Kidney epithelial cell (primary cell): ENCODE results near the gene SMYD5. TPM values are rescaled to one million over a fixed set of nuclear protein-coding genes. Genes with fewer than 3 reads are reported as not detected.

Experiments used
- DNase-seq: peaks from one replicate; pipeline ENCODE4 v3.0.0-alpha.2; 2010; ENCODE audit warnings: low read depth
- H3K27me3 ChIP-seq: 2 replicates; pipeline ENCODE4 v1.6.0; 2011; ENCODE audit warnings: low read length; ENCODE audit not compliant: control insufficient read depth, insufficient read depth
- H3K36me3 ChIP-seq: 2 replicates; pipeline ENCODE4 v1.5.1; 2011; ENCODE audit warnings: low read length; ENCODE audit not compliant: control insufficient read depth, insufficient read depth
- H3K4me3 ChIP-seq: 2 replicates; pipeline ENCODE4 v1.5.1; 2011; ENCODE audit warnings: low read depth, mild to moderate bottlenecking, control low read depth, low read length
- total RNA-seq: library from RNA; depleted of rRNA; stranded (reverse); fragments of >200 nt; gene quantifications from 2 replicates; pipeline ENCODE4 v1.2.3, GENCODE V29; 2015
- TF ChIP-seq, protein P1 (sequence below): IDR thresholded peaks from 2 replicates; pipeline ENCODE4 v1.5.1; 2011; ENCODE audit warnings: mild to moderate bottlenecking, moderate library complexity, low read length, control low read depth, inconsistent platforms; ENCODE audit not compliant: insufficient read depth, poor library complexity, severe bottlenecking

Gene SMYD5
- total RNA-seq, 1 donor from 2014 or later = 30.2 TPM

GRCh38 chr2:73239776-73240175 is 25.7 kb downstream of the SMYD5 start:
- DNase-seq = no peak
- TF ChIP-seq, protein P1, sequence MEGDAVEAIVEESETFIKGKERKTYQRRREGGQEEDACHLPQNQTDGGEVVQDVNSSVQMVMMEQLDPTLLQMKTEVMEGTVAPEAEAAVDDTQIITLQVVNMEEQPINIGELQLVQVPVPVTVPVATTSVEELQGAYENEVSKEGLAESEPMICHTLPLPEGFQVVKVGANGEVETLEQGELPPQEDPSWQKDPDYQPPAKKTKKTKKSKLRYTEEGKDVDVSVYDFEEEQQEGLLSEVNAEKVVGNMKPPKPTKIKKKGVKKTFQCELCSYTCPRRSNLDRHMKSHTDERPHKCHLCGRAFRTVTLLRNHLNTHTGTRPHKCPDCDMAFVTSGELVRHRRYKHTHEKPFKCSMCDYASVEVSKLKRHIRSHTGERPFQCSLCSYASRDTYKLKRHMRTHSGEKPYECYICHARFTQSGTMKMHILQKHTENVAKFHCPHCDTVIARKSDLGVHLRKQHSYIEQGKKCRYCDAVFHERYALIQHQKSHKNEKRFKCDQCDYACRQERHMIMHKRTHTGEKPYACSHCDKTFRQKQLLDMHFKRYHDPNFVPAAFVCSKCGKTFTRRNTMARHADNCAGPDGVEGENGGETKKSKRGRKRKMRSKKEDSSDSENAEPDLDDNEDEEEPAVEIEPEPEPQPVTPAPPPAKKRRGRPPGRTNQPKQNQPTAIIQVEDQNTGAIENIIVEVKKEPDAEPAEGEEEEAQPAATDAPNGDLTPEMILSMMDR = no peak
- no peaks in the 10 kb centered on the region for H3K27me3 ChIP-seq
- H3K4me3 ChIP-seq = no peak overlapping the region
- no peaks in the 10 kb centered on the region for H3K36me3 ChIP-seq

- peak; percentile 48 for DNase-seq
- TF ChIP-seq, protein P1 = no peak
- no peak overlapping the region for H3K4me3 ChIP-seq
- no peaks in the 10 kb centered on the region for H3K27me3 ChIP-seq
- peaks cover 3% of the 10 kb centered on the region for H3K36me3 ChIP-seq
Observed at GRCh38 chr2:73243884-73244570, 30.0 kb downstream of the SMYD5 start.

DNA sequence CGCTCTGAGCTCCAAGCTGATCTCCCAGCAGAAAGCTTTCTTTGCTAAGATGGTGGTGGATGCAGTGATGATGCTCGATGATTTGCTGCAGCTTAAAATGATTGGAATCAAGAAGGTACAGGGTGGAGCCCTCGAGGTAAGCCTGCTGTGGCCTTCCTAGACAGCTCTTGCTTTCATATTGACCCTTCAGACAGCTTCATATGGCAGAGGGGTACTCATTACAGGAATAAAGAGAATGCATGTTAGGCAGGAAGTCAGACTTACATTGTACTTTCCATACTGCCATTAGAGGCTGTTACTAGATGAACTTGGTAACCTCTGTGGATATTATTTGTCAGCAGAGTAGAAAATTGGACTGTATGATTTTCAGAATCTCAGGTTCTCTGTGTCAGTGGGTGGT is 30.5 kb downstream of the SMYD5 start:
- Histone ChIP-seq H3K36me3 (peaks cover 3% of the 10 kb centered on the region), H3K4me3 (no peak overlapping the region), H3K27me3 (no peaks in the 10 kb centered on the region)
- no peak for DNase-seq
- TF ChIP-seq, protein P1 = no peak

DNA sequence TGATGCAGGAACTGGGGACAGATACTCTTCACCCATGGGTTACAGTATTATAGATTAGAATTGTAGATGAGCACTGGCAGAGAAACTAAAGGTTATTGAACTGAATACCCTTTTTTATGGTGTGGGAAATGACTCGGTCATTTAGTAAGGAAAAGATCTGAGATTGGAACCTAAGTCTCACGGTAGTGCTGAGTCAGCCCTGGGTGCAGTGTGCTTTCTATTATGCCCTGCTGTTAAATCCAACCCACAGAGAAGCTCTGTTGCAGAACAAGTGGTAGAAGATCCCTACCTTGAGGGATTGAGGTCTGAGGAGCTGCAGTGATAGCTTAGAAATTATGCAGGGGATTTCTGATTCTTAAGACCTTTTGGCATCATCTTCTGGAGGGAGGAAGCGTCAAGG is 32.8 kb downstream of the SMYD5 start:
- H3K36me3 ChIP-seq = peaks cover 11% of the 10 kb centered on the region
- no peaks in the 10 kb centered on the region for H3K27me3 ChIP-seq
- no peak for DNase-seq

GRCh38 chr2:73249636-73250035 is 35.6 kb downstream of the SMYD5 start:
- Histone ChIP-seq H3K4me3 (no peak overlapping the region), H3K36me3 (peaks cover 18% of the 10 kb centered on the region), H3K27me3 (no peaks in the 10 kb centered on the region)
- TF ChIP-seq, protein P1 = no peak
- no peak for DNase-seq

More for the DNA sequence above, 32.8 kb downstream of the SMYD5 start:
- H3K4me3 ChIP-seq = no peak overlapping the region
- TF ChIP-seq, protein P1 = no peak
